ENCODE results near the gene SDF2L1. TPM values are rescaled to one million over a fixed set of nuclear protein-coding genes. Genes with fewer than 3 reads are reported as not detected.
"Not testable (repeated sequence)": the region's sequence is repeated elsewhere in the genome, so short reads cannot be mapped to it uniquely, and the experiment has no call there.

SDF2L1 gene
- polyA plus RNA-seq, 5 donors, result 11.5 to 32.0 (median 13.2) TPM

DNA sequence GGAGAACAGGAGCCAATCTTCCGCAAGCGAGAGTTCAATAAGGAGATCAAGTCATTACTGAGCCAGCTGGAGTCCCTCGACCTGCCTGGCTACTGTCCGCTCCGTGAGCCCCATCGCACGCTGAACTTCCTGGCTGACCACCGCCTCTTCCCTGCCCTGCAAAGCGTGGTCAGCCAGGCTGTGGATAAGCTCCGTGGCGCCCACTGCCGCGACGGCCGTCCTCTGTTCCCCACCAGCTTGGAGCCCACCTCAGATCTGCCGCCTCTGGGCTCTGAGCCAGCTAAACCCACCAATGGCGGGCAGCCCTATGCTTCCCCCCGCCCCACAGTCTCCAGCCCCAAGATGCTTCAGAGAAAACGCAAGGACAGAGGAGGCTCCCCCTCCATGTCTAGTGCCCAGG, 7.3 kb upstream of the SDF2L1 start:
- no peak for DNase-seq

DNA sequence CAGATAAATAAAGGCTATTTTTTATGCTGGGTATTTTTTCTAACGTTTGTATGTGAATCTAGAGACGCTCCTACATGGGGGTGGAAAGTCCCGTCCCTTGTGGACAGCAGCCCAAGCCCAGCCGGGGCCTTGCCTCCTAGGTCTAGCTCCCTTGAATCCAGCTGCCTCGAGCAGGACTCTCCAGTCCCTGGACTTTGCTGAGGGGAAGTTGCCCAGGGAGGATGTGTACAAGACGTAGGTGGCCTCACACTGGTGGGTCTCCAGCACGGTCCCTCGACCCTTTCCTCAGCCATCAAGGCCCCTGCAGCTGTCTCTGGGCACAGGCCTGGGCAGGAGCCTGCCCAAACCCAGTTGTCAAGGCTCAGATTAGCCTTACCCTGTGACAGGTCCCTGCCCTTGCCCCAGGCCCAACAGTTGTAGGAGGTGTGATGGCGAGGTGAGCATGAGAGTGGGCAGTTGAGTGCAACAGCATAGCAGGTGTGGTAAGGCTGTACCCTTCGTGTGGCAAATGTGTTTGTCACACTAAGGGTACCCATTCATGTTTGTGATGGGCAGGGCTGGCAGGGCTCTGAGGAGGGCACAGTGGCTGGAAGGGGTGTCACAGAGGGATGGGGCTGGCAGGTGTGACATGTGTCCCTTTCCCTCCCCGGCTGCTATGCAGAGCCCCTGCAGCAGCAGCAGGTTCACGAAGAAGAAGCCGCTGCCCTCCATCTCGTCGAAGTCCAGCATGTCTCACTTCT, 6.2 kb upstream of the SDF2L1 start:
- DNase-seq, result no peak

DNA sequence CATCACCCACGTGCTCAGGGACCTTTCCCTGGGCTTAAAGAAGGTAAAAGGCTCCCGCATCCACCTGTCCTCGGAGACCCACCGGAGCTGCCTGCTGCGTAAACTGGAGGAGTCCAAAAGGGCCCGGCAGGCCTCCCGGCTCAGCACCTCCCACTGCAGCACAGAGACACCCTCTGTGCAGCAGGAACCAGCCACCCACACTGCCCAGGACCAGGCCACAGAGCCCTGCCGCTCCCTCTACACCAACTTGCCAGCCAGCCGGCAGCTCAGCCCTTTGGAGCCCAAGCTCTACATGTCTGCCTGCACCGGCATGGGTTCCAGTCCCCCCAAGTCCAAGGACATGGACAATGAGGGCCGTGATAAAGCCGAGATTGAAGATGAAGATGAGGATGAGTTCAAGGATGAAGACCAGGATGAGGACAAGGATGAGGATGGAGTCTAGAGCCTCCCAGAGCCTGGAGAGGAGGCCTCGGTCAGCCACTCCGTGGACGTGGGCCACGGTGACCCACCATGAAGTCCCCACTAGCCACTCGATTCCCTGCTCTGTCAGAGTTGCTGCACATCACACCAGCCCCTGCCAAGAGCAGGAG, 5.4 kb upstream of the SDF2L1 start:
- no peak for DNase-seq

DNA sequence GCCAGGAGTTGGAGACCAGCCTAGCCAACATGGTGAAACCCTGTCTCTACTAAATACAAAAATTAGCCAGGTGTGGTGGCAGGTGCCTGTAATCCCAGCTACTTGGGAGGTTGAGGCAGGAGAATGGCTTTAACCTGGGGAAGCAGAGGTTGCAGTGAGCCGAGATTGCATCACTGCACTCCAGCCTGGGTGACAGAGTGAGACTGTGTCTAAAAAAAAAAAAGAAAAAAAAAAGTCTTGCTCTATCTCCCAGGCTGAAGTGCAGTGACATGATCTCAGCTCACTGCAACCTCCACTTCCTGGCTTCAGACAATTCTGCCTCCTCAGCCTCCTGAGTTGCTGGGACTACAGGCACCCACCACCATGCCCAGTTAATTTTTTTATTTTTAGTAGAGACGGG, 4.7 kb upstream of the SDF2L1 start:
- not testable (repeated sequence) for DNase-seq

DNA sequence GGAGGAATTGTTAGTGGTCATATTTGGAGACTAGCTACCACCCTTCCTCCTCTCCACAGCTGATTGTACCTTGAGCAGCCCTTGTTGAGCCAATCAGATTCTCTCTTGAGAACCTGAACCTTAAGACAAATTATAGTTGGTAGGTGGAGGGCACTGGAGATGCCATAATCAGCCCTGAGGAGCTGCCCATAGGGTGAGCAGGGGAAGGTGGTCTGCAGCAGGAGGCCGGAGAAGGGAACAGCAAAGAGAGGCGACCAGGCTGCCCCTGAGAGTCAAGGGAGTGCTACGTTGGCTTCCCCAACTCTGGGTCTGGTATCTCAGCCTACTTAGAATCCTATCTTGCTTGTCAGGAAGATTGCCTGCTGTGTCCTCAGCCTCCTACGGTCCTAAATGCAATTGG, 2.7 kb upstream of the SDF2L1 start:
- DNase-seq, result no peak

DNA sequence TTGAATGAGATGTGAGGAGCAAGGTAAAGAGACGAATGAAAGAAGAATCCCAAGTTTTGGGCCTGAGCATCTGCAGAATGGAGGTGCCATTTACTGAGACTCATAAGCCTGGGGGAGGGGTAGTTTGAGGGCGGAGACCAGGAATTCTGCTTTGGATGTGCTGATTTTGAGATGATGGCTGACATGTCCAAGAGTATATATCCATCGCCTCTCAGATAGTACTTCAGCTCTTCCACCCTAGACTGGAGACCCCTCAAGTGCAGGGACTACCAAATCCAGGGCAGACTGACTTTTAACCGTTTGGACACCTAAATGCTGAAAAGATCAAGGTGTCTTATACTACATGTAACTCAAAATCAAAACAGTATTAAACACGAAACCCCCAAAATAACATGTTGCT, 1.3 kb upstream of the SDF2L1 start:
- no peak for DNase-seq

DNA sequence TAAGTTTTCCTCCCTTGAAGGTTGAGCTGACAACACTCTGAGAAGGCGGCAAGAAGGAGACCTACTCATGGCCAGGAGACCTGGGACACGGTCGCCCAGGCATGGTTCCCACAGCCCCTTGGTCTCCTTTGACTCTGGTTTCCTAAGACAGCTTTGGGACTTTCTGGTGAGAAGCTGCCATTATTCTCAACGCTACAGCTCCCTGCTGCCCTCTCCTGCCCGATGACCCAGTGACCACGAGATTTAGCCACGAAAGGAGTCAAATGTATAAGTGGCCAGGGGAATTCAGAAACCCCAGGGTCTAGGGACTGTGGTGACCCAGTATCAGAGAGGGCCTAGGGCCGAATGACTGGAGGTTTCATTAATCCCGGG, 699 bp upstream of the SDF2L1 start:
- DNase-seq, result no peak

DNA sequence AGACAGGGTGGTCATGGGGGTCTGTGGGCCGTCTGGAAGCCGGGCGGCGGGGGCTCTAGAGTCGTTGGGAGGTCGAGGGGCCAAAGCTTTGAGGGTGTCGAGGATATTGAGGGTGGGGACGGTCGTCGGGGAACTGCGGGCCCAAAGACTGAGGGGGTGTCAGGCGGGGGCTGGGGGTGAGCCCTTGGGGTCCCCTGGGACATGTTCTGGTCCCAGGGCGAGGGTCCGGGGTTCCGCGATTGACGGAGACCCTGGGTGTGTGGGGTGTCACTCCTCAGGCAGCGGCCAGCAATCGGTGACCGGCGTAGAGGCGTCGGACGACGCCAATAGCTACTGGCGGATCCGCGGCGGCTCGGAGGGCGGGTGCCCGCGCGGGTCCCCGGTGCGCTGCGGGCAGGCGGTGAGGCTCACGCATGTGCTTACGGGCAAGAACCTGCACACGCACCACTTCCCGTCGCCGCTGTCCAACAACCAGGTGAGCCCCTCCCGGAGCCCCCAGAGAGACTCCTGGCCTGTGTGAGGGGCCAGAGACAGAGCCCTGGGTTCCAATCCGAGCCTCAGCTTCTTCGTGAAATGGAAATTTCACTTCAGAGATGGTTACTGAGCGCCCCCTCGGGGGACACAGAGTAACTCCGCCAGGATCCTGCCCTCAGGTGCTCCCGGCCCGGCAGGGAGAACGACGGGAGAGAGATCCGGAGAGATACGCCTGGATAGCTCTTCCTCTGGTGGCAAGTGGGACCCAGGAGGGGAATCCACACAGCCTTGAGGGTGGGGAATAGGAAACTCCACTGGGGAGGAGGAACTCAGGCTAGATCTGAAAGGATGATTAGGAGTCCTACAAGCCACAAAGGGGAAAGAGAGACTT, 714 bp downstream of the SDF2L1 start:
- no peak for DNase-seq

DNA sequence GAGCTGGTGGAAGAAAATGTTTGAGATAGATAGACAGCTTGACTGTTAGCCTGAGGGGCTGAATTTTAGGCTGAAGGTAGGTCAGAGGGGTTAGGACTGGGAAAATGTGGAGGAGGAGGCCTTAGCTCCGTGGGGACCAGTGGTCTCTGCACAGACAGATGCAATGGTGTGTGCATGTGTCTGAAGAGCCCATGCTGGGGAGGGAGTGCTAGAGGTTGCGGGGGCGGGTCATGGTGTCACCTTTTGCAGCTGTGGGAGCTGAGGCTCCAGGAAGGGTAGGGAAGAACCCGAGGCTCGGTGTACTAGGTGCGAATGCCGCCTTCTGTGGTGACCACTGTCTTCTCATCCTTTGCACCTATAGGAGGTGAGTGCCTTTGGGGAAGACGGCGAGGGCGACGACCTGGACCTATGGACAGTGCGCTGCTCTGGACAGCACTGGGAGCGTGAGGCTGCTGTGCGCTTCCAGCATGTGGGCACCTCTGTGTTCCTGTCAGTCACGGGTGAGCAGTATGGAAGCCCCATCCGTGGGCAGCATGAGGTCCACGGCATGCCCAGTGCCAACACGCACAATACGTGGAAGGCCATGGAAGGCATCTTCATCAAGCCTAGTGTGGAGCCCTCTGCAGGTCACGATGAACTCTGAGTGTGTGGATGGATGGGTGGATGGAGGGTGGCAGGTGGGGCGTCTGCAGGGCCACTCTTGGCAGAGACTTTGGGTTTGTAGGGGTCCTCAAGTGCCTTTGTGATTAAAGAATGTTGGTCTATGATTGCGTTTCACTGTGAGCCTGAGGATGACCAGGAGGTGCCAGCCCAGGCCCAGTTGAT, 1.6 kb downstream of the SDF2L1 start:
- DNase-seq, result no peak

DNA sequence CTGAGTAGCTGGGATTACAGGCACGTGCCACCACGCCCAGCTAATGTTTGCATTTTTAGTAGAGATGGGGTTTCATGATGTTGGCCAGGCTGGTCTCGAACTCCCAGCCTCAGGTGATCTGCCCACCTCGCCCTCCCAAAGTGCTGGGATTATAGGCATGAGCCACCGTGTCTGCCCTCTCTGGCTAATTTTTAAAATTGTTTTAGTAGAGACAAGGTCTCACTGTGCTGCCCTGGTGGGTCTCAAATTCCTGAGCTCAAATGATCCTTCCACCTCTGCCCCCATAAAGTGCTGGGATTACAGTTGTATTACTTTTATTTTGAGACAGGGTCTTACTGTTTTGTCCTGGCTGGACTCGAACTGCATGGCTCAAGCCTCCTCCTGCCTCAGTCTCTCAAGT, 3.4 kb downstream of the SDF2L1 start:
- DNase-seq, result not testable (repeated sequence)

DNA sequence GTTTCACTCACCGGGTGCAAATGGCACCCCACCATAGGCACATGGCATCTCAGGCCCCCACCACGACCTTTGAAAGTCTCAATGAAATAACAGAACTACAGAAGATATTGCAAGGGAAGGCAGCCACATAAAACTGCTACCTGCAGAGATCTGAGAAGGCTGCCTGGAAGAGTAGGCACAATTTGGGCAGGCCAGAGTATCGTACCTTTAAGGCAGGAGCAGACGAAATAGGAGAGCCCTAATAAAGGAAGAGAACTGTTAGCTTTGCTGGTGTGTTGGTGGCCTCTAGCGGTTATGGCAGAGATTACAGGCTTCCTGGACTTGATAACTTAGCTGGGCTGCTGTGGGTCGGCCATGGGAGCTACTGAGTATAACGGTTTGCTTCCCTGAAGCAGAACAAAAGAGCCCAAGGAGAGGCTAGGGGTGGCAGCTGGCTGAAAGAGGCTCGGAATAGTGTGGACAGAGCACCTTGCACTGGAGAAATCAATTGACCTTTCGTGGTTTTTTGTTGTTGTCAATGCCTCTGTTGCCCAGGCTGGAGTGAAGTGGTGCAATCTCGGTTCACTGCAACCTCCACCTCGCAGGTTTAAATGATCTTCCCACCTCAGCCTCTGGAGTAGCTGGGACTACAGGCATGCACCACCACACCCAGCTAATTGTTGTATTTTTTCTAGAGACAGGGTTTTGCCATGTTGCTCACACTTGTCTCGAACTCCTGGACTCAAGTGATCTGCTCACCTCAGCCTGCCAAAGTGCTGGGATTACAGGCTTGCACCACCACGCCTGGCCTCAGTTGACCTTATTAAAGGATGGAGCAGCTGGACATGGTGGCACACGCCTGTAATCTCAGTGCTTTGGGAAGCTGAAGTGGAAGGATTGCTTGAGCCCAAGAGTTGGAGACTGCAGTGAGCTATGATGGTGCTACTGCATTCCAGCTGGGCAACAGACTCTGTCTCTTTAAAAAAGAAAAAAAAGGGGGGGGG, 4.8 kb downstream of the SDF2L1 start:
- DNase-seq, result peak; percentile 55 to 74

DNA sequence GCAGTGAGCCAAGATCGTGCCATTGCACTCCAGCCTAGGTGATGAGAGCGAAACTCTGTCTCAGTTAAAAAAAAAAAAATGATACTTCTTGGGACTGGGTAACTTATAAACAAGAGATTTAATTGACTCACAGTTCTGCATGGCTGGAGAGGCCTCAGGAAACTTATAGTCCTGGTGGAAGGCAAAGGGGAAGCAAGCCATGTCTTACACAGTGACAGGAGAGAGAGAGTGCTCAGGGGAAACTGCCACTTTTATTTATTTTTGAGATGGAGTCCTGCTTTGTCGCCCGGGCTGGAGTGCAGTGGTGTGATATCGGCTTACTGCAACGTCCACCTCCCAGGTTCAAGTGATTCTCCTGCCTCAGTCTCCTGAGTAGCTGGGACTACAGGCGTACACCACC, 8.2 kb downstream of the SDF2L1 start:
- no peak for DNase-seq

DNA sequence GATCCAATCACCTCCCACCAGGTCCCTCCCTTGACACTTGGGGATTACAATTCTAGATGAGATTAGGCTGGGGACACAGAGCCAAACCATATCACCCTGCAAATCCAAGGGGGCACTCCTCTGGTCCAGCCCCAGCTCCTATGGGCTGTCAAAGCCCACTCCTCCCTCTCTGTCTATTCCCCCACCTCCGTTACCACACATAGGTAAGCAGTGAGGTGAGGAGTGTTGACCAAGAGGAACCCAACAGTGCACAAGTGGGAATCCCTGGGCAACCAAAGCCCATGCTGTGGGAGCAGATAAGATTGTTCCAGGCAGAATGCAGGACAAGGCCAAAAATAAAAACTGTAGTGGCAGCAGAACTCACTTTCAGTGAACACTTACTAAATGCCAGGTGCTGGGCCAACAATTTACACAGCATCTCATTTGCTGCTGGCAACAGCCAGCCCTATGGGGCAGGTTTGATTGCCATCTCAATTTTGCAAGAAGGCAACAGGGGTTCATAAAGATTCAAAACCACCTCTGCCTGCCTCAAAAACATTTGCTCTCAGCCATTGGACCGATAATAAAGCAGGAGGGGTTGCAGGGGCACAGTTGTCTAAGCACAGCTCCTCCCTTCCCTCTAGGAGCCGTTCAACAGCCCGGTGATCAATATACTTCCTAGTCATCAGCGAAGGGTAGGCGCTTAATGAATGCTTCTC, 8.9 kb downstream of the SDF2L1 start:
- no peak for DNase-seq

DNA sequence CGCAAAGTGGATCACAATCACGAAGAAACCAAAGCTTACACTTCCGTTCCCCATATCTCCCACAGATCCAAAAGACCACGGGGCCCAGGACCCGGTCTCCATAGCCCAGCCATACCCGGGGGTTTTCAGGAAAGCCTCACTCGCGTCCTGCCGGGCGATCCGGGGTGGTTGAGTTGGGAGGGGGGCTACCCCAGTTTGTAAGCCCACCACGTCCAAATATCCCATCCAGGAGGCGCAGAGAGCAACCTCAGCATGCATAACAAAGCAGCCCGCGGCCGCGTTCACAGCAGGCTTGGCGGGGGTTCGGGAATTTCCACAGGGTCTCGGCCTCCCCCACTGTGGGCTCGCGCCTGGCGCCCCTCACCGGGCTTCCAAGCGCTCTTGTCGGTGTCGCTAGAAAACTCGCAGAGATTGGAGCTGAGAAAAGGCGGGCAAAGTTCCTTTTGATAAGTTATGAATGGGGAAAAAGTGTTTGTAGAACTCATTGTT, 9.5 kb downstream of the SDF2L1 start:
- no peak for DNase-seq

DNA sequence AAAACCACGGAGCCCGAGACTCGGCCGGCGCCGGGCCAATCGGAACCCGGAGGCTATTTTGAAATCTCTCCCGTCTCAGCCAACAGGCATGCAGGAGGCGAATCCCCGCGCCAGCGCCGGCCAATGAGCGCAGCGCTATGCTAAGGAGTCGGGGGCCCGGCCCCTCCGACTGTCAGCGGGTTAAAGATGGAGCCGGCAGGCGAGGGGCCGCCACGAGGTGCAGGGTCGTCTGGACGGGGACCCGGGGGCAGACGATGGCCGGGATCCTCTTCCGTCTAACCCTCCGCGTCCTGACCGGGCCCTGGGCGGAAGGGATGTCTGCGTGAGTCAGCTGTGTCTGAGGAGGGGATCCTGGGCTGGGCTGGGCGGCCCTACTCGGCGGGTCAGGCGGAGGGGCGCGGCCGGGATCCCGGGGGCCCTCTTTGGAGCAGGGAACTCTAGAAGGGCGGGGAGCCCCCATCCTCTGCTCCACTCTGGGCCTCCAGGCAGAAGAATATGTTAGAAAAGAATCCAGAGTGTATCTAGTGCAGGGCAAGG, 10.0 kb downstream of the SDF2L1 start:
- peak; percentile 83 to 85 for DNase-seq

DNA sequence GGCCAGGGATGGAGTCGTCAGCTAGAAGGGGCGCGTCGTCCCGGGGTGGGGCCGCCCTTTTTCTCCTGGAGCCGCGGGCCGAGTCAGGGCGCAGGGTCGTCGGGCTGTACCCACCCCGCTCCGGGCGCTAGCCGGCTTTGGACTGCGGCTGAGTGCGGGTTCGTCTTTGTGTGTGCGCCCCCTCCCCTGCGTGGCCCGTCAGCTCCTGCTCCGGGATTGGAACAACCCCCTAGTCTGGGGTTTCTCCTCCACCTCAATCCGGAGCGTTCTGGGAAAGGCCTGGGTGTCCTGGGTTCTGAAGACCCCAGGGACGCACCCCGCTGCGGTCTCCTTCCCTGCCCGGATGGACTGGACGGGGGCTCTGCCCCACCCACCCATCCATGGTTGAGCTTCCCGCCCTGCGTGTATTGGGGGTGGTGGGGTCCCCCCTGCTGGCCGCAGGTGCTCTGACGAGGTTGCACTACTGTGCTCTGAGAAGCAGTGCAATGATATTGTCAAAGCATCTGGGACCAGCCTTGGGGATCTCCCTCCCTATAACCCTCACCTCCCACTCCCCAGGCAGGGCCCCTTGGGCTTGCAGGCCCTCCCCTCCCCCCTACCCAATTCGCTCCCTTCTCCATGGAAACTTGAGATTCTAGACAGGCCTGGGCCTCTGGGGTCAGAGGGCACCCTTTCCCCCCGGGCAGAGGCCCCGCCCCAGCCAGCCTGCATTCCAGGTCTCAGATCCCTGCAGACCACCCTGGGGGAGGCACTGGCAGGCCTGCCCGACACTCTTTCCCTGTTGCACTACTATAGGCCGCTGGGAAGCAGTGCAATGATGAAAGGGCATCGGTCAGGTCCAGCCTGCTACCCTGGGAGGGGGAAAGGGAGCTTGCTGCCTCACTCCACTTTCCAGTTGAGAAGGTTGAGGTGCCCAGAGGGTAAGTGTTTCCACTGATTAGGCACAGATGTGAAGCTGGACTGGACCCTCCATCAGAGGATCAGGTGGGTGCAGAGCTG, 10.7 kb downstream of the SDF2L1 start:
- no peak for DNase-seq

DNA sequence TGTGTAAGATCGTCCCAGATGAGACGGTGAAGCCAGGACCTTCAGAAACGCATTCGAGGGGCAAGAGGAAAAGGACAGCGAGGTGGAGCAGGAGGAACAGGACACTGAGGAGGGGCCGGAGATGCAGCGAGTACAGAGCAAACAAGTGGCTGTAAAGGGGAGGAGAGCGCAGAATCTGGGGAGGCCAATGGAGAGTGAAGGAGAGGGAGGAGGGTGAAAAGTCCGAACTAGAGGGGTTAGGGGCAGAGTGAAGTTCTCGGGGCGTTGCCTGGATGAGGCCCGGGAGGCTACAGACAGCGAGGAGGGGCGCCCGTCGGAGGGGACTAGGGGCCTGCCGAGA, 14.9 kb downstream of the SDF2L1 start:
- no peak for DNase-seq

DNA sequence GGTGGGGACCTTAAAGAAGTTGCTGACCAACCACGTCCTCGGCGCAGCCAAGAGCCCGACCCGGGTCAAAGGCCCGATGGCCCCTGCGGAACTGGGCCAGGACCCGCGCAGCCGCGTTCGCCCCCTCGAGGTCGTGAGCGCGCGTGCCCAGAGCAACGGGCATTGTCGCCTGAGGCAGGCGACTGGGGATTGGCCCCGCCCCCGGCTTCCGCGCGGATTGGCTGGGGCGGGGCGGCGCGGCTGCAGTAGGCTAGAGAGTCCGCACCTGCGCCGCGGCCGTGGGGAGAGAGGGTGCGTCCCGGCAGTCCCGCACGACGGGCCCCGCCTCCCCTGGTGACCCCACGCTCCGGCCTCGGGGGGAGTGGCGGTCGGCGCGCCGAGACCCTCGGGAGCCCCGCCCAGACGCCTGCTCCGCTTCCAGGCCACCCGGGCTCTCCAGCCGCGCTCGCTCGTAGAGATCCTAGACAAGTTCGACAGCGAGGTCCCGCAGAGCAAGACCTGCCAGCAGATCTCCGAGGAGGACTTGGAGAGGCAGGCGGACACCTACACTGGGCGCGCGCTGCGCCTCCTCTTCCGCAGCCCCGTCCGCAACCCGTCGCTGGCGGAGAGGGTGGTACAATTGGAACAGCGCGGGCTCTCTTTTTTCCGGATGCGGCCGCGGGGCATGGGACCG, 15.4 kb downstream of the SDF2L1 start:
- peak in 1 of 2 donors; percentile 57 for DNase-seq
